ENCODE measurements around the gene PXDC1. TPM values are rescaled to one million over a fixed set of nuclear protein-coding genes. Genes with fewer than 3 reads are reported as not detected.
"Not testable (repeated sequence)": the region's sequence is repeated elsewhere in the genome, so short reads cannot be mapped to it uniquely, and the experiment has no call there.

PXDC1 gene
- polyA plus RNA-seq, 6 donors from 2014 or later = 0.44 to 3.1 (median 0.97) TPM; not detected in 1

DNA sequence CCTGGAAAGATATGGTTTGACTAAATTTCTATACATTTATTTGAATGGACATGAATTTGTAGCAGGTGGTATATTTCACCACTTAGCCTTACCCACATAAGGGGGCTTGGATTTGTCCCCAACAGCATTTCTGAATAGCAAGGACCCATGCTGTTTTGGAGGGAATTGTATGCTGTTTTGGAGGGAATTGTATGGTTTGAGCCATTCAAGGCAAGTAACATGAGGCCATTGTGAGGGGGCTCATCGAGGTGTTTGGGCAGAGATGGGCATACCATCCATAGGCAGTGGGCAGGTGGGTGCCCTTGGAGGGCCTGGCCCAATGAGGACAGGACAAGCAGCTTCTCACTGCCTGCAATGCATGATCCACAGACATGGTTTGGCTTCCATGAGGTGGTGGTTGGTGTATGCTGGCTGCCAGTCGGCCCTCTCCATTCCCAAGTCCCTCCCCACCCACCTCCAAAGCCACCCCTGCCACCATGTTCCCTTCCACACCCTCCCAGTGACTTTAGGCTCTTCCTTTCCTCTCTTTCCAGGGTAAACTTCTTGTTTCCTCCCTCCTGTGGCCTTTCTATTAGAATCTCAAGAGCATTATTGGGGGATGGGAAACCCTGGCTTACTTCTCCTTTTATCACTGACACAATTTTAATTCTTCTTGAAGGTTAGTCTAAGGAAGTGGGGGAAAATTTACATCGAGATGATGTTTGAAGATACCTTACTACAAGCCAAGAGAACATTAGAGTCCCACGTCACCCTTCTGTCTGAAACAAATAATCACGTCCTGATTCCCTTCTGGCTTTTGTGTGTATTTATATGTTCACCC lies 13.2 kb upstream of the PXDC1 start:
- H3K4me3 Mint-ChIP-seq = peak overlapping the region in 1 of 8 donors; percentile 7
- no peak for DNase-seq
- H3K27me3 Mint-ChIP-seq = no peaks in the 10 kb centered on the region
- peaks cover 0 to 5% of the 10 kb centered on the region in 2 donors for H3K36me3 Mint-ChIP-seq
- no peaks in the 10 kb centered on the region for H3K9me3 Mint-ChIP-seq
- peaks cover 27 to 46% (median 28%) of the 10 kb centered on the region in 3 donors for H3K4me1 Mint-ChIP-seq
- H3K27ac Mint-ChIP-seq = peak overlapping the region in 3 of 6 donors; percentile 9 to 43 (median 22)
- ATAC-seq (ENCODE audit: low read depth in 2 of 2) = peak; percentile 71 to 72

DNA sequence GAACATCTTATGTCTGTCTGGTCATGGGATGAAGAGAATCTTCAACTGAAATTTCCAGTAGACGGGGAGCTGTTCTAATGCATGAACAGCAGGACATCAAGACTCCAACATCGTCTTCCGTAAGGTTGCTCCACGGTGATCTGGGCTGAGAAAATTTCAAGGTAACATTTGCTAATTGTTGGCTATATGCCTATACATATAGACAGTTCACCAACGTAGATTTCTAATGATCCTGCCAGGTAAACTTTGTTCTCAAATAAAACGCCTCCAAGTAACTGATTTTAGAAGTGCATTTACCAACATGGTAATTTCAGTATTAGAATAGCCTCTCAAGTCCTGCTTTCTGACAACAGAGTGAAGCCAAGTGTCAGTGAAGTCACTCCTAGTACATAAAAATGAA lies 11.3 kb upstream of the PXDC1 start:
- H3K27ac Mint-ChIP-seq = no peak overlapping the region
- no peak overlapping the region for H3K4me3 Mint-ChIP-seq
- no peaks in the 10 kb centered on the region for H3K27me3 Mint-ChIP-seq
- DNase-seq = no peak
- H3K9me3 Mint-ChIP-seq = no peaks in the 10 kb centered on the region
- peaks cover 0 to 5% of the 10 kb centered on the region in 2 donors for H3K36me3 Mint-ChIP-seq
- ATAC-seq (ENCODE audit: low read depth in 2 of 2) = no peak
- peaks cover 22 to 30% (median 24%) of the 10 kb centered on the region in 3 donors for H3K4me1 Mint-ChIP-seq

DNA sequence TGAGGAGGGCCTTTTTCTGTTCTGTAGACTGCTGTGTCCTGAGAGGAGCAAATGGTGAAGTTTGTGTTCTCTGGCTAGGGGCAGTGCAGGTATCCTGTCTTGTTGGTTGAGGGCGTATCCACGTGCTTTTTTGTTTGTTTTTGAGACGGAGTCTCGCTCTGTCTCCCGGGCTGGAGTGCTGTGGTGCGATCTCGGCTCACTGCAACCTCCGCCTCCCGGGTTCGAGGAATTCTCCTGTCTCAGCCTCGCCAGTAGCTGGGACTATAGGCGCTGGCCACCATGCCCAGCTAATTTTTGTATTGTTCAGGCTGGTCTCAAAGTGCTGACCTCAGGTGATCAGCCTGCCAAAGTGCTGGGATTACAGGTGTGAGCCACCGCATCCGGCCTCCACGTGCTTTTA lies 10.8 kb upstream of the PXDC1 start:
- no peaks in the 10 kb centered on the region for H3K27me3 Mint-ChIP-seq
- H3K27ac Mint-ChIP-seq = no peak overlapping the region
- ATAC-seq (ENCODE audit: low read depth in 2 of 2) = no peak
- DNase-seq = no peak
- peaks cover 0 to 5% of the 10 kb centered on the region in 2 donors for H3K36me3 Mint-ChIP-seq
- H3K4me3 Mint-ChIP-seq = no peak overlapping the region
- no peaks in the 10 kb centered on the region for H3K9me3 Mint-ChIP-seq
- H3K4me1 Mint-ChIP-seq = peaks cover 19 to 25% (median 20%) of the 10 kb centered on the region in 3 donors

DNA sequence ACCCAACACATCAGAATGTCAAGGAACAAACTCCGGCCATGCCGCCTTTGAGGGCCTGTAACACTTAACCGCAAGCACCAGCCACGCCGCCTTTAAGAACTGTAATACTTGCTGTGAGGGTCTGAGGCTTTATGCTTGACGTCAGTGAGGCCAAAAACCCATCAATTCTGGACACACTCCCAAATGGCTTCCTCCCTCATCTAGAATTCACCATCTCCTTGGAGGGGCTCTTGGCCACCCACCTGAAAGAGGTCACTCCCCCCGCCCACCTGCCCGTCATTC lies 10.4 kb upstream of the PXDC1 start:
- ATAC-seq (ENCODE audit: low read depth in 2 of 2) (no peak), DNase-seq (no peak)
- Mint-ChIP-seq H3K4me1 (peaks cover 17 to 23% (median 18%) of the 10 kb centered on the region in 3 donors), H3K27me3 (no peaks in the 10 kb centered on the region), H3K36me3 (peaks cover 0 to 5% of the 10 kb centered on the region in 2 donors), H3K4me3 (no peak overlapping the region), H3K27ac (no peak overlapping the region), H3K9me3 (no peaks in the 10 kb centered on the region)

DNA sequence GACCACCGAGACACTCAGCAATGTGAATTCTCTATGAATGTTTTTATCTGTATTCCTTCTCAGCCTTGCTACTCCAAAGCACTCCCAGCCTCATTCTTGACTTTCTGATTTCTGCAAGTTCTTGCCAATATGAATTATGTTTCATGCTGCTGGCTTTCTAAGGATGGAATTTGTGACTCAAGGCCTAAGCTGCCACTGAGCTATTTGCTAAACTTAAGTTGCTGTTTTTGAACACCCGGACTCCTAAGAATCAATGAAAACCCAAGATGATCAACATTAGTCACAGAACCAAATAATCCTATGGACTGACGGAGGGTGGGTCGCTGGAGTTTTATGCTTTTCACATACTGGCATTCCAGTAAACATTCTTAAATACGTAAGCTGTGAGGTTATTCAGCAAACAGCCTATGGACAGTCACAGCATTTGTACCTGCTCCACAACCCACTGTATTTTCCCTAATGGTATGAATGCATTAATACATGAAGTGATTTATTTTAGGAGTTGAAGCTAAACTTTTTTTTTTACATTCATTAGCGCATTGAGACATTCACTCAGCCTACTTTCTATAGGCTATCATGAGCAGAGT lies 8.2 kb upstream of the PXDC1 start:
- Mint-ChIP-seq H3K36me3 (peaks cover 0 to 5% of the 10 kb centered on the region in 2 donors), H3K27me3 (no peaks in the 10 kb centered on the region), H3K4me1 (peaks cover 11 to 18% (median 15%) of the 10 kb centered on the region in 3 donors), H3K27ac (no peak overlapping the region), H3K4me3 (no peak overlapping the region), H3K9me3 (no peaks in the 10 kb centered on the region)
- DNase-seq (no peak), ATAC-seq (ENCODE audit: low read depth in 2 of 2) (no peak)

DNA sequence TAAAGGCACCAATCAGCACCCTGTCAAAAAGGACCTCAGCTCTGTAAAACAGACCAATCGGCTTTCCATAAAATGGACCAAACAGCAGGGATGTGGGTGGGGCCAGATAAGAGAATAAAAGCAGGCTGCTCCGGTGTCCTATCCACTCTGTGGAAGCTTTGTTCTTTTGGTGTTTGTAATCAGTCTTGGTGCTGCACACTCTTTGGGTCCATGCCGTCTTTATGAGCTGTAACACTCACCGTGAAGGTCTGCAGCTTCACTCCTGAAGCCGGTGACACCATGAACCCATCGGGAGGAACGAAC lies 7.3 kb upstream of the PXDC1 start:
- no peak overlapping the region for H3K27ac Mint-ChIP-seq

DNA sequence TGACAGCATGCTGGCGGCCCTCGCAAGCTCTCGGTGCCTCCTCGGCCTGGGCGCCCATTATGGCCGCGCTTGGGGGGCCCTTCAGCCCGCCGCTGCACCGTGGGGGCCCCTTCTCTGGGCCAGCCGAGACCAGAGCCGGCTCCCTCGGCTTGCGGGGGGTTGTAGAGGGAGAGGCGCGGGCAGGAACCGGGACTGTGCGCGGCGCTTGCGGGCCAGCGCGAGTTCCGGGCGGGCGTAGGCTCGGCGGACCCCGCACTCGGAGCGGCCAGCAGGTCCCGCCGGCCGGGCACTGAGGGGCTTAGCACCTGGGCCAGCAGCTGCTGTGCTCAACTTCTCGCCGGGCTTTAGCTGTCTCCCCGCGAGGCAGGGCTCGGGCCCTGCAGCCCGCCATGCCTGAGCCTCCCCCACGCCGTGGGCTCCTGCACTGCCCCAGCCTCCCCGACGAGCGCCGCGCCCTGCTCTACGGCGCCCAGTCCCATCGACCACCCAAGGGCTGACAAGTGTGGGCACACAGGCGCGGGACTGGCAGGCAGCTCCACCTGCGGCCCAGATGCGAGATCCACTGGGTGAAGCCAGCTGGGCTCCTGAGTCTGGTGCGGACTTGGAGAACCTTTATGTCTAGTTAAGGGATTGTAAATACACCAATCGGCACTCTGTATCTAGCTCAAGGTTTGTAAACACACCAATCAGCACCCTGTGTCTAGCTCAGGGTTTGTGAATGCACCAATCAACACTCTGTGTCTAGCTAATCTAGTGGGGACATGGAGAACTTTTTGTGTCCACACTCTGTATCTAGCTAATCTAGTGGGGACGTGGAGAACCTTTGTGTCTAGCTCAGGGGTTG lies 6.7 kb upstream of the PXDC1 start:
- H3K27ac Mint-ChIP-seq; H3K36me3 Mint-ChIP-seq; H3K4me3 Mint-ChIP-seq; H3K9me3 Mint-ChIP-seq; ATAC-seq (ENCODE audit: low read depth in 2 of 2); DNase-seq: not testable (repeated sequence)
- peaks cover 10 to 18% (median 14%) of the 10 kb centered on the region in 3 donors for H3K4me1 Mint-ChIP-seq
- peaks cover 0 to 10% (median 3%) of the 10 kb centered on the region in 3 donors for H3K27me3 Mint-ChIP-seq

More for the DNA sequence above, 7.3 kb upstream of the PXDC1 start:
- Mint-ChIP-seq H3K9me3 (no peaks in the 10 kb centered on the region), H3K4me1 (peaks cover 10 to 18% (median 14%) of the 10 kb centered on the region in 3 donors), H3K27me3 (peaks cover 0 to 5% (median 0%) of the 10 kb centered on the region in 3 donors), H3K4me3 (no peak overlapping the region), H3K36me3 (peaks cover 0 to 5% of the 10 kb centered on the region in 2 donors)
- DNase-seq = no peak
- no peak for ATAC-seq (ENCODE audit: low read depth in 2 of 2)

DNA sequence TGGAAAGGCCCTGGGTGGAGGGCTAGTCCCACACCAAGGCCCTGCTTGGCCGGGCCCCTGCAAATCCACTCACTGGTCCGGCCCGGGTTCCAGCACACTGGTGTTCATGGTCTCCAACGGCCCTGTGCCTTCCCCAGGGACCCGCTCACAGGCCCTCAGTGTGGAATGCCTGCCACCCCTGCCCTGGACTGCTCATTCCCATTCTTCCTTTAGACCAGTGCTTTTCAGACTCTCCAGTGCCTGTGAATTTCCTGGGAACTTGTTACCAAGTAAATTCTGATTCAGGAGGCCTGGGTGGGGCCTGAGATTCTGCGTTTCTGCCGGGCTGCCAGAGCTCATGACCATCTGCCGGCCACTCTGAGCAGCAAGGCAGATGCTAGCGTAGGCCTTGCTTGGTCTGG lies 5.7 kb upstream of the PXDC1 start:
- H3K9me3 Mint-ChIP-seq = no peaks in the 10 kb centered on the region
- peaks cover 10 to 22% (median 19%) of the 10 kb centered on the region in 3 donors for H3K4me1 Mint-ChIP-seq
- DNase-seq = no peak
- H3K27ac Mint-ChIP-seq = peak overlapping the region in 1 of 6 donors; percentile 57
- H3K27me3 Mint-ChIP-seq = peaks cover 0 to 17% (median 10%) of the 10 kb centered on the region in 3 donors
- peaks cover 0 to 4% of the 10 kb centered on the region in 2 donors for H3K36me3 Mint-ChIP-seq
- H3K4me3 Mint-ChIP-seq = peak overlapping the region in 3 of 8 donors; percentile 1 to 43 (median 20)
- no peak for ATAC-seq (ENCODE audit: low read depth in 2 of 2)

DNA sequence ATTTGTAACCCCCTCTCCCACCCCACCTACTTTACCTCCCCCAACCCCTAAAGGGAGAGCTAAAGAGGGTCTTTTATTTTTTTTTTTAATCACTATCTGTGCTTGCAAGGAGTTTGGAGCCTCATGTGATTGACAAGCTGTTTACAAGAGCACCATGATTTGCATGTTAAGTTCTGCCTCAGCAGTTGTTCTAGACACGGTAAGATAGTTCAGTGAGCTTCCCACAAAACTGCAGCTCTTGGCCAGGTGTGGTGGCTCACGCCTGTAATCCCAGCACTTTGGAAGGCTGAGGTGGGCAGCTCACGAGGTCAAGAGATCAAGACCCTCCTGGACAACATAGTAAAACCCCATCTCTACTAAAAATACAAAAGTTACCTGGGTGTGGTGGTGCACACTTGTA lies 5.0 kb upstream of the PXDC1 start:
- peak in 1 of 2 donors; percentile 37 for ATAC-seq (ENCODE audit: low read depth in 2 of 2)
- Mint-ChIP-seq H3K4me3 (peak overlapping the region in 4 of 8 donors; percentile 32 to 53 (median 40)), H3K27me3 (peaks cover 0 to 17% (median 10%) of the 10 kb centered on the region in 3 donors), H3K27ac (peak overlapping the region in 2 of 6 donors; percentile 47 to 58), H3K4me1 (peaks cover 10 to 22% (median 19%) of the 10 kb centered on the region in 3 donors), H3K36me3 (no peaks in the 10 kb centered on the region), H3K9me3 (no peaks in the 10 kb centered on the region)
- no peak for DNase-seq

DNA sequence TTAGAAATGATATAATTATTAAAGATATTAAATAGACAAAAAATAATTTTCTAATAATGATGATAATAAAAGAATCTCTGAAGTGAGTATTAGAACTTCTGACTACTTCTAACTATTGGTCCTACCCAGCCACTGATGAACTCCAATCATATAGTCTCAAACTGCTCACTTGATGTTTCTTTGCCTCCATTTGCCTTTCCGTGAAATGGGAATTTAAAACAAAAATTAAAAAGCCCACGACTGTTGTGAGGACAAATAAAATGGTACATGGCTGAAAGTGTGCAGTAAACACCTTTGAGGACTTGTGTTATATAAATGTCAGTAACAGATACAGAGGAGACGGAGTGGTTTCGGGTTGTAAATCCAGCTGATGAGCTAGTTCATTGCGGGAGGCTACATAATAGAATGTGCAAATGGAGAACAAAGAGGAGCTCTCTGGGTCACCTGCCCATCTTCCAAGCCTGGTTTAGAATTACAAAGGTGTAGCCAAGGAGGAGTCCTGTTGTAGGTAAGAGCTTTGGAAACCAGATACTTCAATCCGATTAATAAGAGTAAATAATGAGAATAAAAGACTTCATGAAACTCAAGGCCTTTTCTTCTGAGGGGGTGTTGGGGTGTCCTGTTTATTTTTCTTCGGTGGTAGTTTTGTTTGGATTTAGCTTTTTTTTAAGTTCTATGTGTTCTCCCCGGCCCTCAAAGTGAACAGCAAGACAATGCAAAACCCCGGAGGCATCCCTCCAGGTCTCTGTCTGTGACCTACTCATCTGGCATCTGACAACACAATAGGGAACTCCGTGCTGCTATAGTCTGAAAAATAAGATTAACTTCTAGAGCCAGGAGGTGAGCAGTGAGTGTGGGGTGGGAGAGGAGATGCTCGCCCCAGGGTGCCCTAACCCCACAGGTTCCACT lies 4.4 kb upstream of the PXDC1 start:
- DNase-seq = no peak
- no peak for ATAC-seq (ENCODE audit: low read depth in 2 of 2)
- H3K4me3 Mint-ChIP-seq = peak overlapping the region in 4 of 8 donors; percentile 32 to 53 (median 40)
- no peaks in the 10 kb centered on the region for H3K9me3 Mint-ChIP-seq
- no peaks in the 10 kb centered on the region for H3K36me3 Mint-ChIP-seq
- peak overlapping the region in 4 of 6 donors; percentile 15 to 58 (median 47) for H3K27ac Mint-ChIP-seq
- peaks cover 0 to 17% (median 10%) of the 10 kb centered on the region in 3 donors for H3K27me3 Mint-ChIP-seq
- H3K4me1 Mint-ChIP-seq = peaks cover 13 to 22% (median 19%) of the 10 kb centered on the region in 3 donors

DNA sequence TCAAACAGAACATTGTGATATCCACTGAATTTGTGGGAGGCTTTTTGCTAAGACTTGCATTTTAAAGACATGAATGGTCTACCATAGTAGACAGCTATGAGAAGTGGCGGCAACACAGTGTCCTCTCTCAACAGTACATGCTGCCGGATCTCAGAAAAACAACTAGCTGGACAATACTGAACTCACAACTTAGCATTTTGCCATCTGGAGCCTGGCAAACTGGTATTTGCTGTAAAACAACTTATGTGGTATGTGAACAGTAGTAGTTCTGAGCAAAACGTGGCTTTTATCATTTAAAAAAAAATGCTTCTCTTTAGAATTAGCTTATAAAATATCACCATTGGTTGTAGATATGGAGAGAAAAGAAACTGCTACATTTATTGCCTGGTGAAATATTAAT lies 3.3 kb upstream of the PXDC1 start:
- Mint-ChIP-seq H3K9me3 (no peaks in the 10 kb centered on the region), H3K4me3 (peak overlapping the region in 1 of 8 donors; percentile 76), H3K4me1 (peaks cover 18 to 25% (median 19%) of the 10 kb centered on the region in 3 donors), H3K27ac (no peak overlapping the region), H3K27me3 (peaks cover 0 to 17% (median 10%) of the 10 kb centered on the region in 3 donors), H3K36me3 (no peaks in the 10 kb centered on the region)
- DNase-seq (no peak), ATAC-seq (ENCODE audit: low read depth in 2 of 2) (no peak)

DNA sequence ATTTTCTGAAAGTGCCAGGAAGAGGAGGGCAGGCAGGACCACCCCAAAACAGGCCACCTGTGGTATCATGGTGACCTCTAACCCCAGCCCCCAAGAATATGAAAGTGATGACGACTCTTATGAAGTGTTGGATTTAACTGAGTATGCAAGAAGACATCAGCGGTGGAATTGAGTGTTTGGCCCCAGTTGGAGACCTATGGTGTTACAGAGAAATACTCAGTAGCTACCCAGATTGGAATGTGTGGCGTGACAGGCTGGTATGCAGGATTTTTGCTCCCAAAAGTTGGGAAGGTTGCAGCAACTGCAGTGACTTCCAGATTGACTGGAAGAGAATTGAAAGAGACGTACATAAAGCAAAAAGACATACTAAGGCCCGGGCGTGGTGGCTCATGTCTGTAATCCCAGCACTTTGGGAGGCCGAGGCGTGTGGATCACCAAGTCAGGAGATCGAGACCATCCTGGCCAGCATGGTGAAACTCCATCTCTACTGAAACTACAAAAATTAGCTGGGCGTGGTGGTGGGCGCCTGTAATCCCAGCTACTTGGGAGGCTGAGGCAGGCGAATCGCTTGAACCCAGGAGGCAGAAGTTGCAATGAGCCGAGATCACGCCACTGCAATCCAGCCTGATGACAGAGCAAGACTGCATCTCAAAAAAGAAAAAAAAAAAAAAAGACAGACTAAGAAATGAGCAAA lies 2.7 kb upstream of the PXDC1 start:
- Mint-ChIP-seq H3K27ac (peak overlapping the region in 1 of 6 donors; percentile 62), H3K4me1 (peaks cover 22 to 31% (median 23%) of the 10 kb centered on the region in 3 donors), H3K4me3 (peak overlapping the region in 3 of 8 donors; percentile 16 to 76 (median 59)), H3K27me3 (peaks cover 0 to 17% (median 10%) of the 10 kb centered on the region in 3 donors)
- ATAC-seq (ENCODE audit: low read depth in 2 of 2); H3K36me3 Mint-ChIP-seq; H3K9me3 Mint-ChIP-seq; DNase-seq: not testable (repeated sequence)
